Esophagus muscularis mucosa (tissue), 3 donors: ENCODE data around the gene RHOD.

Source experiments
- POLR2A ChIP-seq: fragments of 450-650 bp; IDR thresholded peaks from one replicate; pipeline ENCODE4 v1.6.1; 2017; ENCODE audit warnings: antibody characterized with exemption, moderate library complexity, mild to moderate bottlenecking, low read depth
- TF ChIP-seq, protein P1 (sequence below), 3 experiments: fragments of 200-600 bp in 2 of 3; fragments of 450-650 bp in 1 of 3; sonication (generic) in 2 of 3; IDR thresholded peaks; one replicate each; pipeline ENCODE4 v1.5.1; 2017 to 2019; ENCODE audit warnings: antibody characterized with exemption in 3 of 3, mild to moderate bottlenecking in 2 of 3, moderate library complexity in 1 of 3

DNA sequence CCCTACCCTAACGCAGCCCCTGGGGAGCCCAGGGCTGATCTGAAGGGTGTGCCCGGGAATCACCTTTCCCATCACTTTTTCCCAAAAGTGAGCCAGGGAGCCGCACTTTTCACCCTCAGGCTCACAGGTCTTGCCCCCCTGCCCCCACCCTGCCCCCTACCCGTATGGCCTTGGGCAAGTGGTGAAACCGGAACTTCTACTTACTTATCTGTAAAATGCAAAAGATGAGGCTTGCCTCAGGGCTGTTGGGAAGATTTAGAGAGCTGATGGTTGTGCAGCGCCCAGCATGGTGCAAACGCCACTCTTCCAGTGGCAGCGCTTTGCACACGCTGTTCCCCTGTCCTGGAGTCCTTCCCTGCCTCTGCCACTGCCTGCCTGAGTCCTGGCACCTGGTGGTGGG lies 25.7 kb upstream of the RHOD start:
- TF ChIP-seq, protein P1, sequence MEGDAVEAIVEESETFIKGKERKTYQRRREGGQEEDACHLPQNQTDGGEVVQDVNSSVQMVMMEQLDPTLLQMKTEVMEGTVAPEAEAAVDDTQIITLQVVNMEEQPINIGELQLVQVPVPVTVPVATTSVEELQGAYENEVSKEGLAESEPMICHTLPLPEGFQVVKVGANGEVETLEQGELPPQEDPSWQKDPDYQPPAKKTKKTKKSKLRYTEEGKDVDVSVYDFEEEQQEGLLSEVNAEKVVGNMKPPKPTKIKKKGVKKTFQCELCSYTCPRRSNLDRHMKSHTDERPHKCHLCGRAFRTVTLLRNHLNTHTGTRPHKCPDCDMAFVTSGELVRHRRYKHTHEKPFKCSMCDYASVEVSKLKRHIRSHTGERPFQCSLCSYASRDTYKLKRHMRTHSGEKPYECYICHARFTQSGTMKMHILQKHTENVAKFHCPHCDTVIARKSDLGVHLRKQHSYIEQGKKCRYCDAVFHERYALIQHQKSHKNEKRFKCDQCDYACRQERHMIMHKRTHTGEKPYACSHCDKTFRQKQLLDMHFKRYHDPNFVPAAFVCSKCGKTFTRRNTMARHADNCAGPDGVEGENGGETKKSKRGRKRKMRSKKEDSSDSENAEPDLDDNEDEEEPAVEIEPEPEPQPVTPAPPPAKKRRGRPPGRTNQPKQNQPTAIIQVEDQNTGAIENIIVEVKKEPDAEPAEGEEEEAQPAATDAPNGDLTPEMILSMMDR (IDR thresholded peaks at IDR 0.05): no peak
- TF ChIP-seq POLR2A: no peak
